ENCODE data around the gene NFATC2IP.

- TF ChIP-seq EZH2 (IDR thresholded peaks at IDR 0.05; ENCODE audit: borderline replicate concordance, control insufficient read depth, low read depth, low read length): no peak
- TF ChIP-seq HDAC6 (IDR thresholded peaks at IDR 0.05; ENCODE audit: unreplicated experiment): no peak
- TF ChIP-seq POLR2A (IDR thresholded peaks at IDR 0.05; ENCODE audit: low read depth, low read length): no peak
Observed at GRCh38 chr16:28985211-28986041, 34.7 kb downstream of the NFATC2IP start.
